COLO829 (cell line): ENCODE measurements around the gene AFF2.

Experiments
- DNase-seq: peaks from one replicate; pipeline ENCODE4 v3.0.0; 2012; ENCODE audit warnings: low spot score

Gene AFF2

DNA sequence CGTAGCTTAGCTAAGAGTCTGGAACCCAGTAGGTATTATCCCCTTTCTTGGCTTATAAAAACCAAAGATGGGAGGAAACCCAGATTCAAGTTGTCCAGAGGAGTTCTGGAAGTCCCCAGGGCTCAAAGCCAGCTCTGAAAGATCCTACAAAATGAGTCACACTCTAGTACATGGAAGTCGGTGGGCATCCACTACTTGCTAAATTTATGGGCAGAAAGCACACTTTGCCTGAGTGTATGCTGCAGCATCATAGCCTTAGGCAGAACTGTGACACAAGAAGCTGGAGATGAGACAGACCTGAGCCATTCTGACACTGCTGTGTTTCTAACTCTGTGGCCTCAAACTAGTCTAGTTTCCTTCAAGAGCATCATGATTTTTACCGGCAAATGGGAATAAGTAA, 429.3 kb downstream of the AFF2 start:
- no peak for DNase-seq

GRCh38 chrX:148930206-148930729, 429.9 kb downstream of the AFF2 start:
- DNase-seq = no peak

DNA sequence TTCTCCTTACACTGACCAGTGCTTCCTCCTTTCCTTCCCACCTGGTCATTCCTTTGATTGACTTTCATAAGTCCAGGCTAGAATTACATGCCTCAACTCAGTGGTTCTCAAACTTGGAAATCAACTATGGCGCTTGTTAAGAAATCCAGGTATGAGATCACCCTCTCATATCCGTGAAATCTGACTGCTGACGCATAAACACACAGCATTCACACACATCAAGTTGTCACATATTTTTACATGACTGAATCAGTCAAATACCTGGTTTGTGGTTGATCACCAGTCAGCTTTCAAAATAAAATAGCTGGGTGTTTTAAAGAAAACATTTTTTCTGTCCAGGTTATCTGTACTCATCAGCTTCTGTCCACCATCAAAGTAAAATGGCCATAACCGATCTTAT, 433.5 kb downstream of the AFF2 start:
- DNase-seq = no peak

GRCh38 chrX:148938348-148938747, 437.9 kb downstream of the AFF2 start:
- no peak for DNase-seq

DNA sequence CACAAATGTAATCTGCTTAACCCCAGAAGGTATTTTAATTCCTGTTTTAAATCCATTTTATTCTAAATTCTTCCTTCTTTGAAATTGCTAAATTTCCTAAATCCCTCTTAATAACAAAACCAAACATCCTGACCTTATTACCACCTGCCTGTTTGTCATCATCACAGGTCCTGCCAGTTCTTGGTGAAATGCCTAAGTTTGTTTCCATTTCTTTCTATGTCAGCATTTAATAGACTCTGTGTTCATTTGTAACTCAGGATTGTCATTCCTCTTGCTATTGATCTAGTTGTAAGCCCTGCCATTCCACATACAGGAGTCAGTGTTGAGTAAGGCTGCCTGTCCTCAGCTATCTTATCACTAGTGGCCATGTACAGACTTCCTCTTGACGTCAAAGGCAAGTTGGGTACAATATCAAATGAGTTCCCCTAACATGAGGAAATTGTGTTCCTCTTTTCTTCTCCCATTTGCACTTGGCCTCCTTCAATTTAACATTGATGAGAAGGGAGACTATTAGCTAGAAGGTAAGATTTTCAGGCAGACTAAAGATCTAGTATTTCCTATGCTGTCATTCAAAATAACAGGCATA, 440.1 kb downstream of the AFF2 start:
- DNase-seq = no peak

- no peak for DNase-seq
Measured at GRCh38 chrX:148942754-148943153, 442.3 kb downstream of the AFF2 start.

DNA sequence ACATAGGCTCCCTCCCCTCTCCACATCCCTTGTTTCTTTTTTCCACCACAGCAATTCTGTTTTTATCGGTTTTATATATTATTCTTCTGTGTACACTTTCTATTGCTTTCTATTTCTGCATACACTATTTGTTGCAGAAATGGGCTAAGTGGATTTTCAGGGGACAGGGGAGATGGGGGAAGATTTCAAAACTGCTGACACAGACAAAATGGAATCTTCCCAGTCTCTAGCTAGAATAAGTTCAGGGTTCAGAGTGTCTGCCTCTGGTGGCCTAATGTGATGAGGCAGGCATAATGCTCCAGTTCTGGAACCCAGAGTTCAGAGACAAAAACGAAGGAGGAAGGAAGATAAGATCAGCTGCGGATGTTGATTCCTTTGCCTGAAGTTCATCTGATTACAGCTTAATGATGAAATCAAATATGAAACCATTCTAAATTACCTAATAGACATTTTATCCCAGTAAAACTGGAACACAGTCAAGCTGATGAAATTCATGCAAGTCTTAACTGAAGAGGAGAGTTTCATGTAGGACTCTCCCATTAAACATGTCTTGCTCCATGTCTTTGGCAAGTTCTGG, 447.1 kb downstream of the AFF2 start:
- no peak for DNase-seq

DNA sequence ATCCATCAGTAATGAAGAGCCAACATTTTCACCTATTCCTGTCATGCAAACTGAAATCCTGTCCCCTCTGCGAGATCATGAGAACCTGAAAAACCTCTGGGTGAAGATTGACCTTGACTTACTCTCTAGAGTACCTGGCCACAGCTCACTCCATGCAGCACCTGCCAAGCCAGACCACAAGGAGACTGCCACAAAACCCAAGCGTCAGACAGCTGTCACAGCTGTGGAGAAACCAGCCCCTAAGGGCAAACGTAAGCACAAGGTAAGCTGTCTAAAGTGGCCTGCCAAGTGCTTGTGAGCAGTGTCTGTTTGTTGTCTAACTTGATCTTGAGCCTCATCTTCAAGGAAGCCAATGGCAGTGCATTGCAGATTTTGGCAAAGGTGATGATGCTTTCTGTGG, 455.9 kb downstream of the AFF2 start:
- no peak for DNase-seq

DNA sequence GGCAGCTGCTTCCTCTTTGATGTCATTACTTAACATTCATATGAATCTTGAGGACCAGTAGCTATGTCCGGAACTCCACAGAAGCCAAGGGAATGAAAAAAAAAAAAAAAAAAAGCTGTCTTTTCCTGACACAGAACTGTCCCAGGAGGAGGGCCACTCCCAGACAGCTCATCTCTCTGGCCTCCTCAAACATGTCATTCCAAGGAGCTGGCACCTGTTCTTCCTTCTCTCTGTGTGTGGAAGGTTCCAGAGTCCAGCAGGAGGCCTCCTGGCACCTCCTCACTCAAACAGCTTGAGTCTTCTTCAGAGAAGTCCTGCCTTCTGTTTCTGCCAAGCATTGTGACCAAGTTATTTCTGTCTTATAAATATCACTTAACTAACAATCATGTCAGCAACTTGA, 458.5 kb downstream of the AFF2 start:
- no peak for DNase-seq

GRCh38 chrX:148960060-148960459, 459.6 kb downstream of the AFF2 start:
- DNase-seq = no peak

GRCh38 chrX:148961985-148962384, 461.6 kb downstream of the AFF2 start:
- DNase-seq = no peak

DNA sequence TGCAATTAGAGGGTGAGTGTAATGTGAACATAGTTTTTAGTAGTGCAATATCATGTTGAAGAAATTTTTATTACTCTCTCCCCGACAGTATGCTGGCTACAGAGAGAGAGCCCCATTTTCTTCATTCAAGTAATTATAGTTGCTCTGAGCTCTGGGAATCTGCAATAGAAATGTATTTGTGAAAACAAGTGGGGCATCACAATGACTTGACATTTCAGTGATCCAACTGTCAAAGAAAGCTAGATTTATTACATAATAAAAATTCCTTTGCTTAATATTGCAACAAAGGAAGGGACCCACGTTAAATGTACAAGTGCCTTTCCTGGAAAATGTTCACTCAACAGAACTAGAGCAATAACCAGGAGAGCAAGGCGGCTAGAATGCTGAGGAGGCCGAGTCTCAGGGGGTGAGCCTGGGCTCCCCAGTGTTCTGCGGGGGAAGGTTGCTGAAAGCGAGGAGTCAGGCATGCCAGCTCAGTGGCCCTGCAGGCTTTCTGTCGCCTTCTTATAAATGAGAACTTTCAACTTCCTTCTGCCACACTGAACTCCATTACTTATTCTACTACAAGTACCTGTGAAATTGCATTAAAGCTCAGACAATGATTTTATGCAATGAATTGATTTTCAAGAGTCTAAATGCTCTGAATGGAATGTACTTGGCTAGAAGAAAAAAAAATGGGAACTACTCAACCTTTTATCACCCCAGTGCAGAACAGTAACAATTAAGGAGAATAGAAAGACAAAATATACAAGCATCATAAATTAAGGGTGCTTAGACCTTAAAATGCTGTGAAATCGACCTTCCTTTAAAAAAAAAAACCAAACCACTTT, 476.4 kb downstream of the AFF2 start:
- no peak for DNase-seq

- no peak for DNase-seq
Measured at GRCh38 chrX:148979786-148980185, 479.4 kb downstream of the AFF2 start.

DNA sequence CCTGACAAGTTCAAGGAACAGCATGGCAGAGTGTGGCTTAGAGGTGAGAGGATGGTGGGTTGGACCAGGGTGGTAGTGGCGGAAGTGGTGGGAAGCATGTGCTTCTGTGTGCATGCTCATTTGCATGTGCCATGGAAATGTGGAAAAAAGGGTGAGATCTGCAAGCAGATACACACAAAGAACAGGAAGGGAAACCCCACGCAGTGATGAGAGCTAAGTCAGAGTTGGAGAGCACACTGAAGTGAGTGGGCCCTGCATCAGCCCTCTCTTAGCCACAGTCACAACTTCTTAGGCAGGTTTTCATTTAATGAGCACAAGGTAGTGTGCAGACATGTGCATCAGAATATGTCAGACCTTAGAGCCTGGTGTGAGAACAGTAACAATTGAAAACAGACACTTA, 483.8 kb downstream of the AFF2 start:
- no peak for DNase-seq

DNA sequence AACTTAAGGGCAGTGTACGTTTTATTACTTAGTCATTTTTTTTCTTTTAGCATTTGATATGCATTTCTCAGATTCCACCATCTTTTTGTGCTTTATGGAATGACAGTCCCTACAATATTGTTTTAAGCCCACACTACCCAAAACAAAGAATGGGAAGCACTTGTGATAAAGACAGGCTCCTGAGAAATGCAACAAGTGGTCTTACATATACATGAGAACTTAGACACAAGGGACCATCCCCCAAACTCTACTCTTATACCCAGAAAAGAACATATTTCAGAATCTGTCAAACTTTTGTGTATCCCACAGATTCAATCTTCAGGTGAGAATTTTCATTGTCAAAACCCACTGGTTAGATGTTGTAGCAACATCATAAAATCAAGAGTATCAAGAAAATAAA, 491.1 kb downstream of the AFF2 start:
- DNase-seq = no peak

DNA sequence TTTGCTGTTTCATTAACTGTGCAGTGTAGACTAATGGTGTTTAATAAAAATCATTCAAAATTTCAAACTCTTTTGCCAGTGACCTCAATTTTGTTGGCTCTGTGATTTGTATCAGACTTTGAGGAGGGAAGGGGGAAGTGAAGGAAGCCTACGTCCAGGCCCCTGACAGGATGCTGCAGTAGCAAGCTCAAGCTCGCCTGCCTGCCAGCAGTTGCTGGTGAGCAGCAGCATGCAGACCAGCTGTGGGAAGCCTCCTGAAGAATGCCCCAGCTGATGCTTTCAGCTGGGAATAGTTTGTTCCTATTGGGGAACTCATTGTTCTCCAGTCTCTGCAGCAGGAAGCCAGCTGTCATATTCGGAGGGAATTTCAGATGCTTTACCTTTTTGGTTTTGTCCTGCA, 495.2 kb downstream of the AFF2 start:
- no peak for DNase-seq

DNA sequence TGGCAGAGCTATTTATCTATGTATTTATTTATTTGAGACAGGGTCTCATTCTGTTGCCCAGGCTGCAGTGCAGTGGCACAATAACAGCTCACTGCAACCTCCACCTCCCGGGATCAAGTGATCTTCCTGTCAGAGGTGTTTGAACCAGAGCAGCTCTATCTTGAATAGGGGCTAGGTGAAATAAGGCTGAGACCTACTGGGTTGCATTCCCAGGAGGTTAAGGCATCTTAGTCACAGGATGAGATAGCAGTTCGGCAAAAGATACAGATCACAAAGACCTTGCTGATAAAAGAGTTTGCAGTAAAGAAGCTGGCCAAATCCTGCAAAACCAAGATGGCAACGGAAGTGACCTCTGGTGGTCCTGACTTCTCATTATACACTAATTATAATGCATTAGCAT, 501.9 kb downstream of the AFF2 start:
- no peak for DNase-seq

DNA sequence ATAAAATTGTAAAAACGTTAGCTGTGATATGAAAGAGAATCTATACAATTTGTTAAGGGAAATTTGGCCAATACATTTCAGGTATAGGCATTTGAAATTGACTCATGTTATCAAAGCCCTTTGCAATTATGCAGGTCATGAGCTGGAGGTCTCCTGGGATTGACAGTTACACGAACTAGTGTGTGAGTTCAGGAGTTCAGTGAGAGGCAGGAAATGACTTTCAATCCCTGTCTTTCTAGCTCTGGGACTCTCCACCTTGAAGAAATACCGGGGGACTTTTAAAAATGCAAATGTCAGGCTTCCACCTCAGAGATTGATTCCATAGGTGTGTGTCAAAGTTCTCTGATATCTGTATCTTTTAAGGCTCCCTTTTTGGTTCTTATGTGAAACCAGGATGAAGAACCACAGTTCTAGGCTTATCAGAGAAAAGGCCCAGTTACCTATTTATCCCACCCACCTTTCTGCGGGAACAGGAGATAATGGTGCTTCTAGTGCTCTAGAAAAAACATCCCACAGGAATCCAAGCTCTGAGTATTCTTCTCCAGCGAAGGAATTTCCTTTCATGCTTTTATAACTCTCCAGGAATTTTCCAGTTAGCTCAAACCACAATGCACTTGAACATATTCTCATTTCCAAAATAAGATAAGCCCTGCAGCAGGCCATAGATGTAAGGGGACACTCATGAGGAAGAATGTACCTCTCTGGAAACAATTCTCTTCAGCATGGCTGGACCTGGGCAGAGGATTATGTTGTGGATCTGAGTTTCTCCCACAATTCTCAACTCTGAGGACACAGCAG, 503.6 kb downstream of the AFF2 start:
- no peak for DNase-seq

DNA sequence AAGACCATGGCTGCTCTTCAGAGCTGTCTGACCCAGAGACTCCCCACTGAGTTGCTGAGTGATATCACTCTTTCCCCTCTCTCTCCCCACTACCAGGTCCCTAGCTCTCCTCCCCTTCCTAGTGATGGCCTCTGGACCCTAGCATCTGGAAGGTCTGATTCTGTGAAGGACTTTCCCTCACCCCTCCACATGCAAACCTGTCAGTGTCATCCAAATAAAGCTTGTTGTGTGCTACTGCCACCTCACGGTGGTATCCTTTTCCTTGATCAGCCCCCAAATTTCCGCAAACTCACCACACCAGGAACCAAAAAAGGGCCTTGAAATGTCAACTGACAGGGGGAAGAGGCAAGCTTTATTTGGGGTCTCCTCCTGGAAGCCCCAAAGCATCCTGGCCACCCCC, 504.5 kb downstream of the AFF2 start:
- DNase-seq = no peak

DNA sequence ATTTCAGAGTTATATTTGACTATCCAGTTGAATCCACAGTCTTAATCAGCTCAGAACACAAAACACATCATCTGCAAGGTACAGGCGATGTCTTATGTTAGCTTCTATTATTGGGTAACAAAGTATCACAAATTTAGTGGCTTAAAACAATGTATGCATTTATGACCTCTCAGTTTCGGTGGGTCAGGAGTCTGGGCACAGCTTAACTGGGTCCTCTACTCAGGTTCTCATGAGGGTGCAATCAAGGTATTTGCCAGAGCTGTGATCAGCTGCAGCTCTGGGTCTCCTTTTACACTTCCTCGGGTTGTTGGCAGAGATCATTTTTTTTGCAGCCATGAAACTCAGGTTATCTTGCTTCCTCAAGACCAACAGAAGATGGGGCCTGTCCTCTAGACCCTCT, 505.8 kb downstream of the AFF2 start:
- DNase-seq = no peak

DNA sequence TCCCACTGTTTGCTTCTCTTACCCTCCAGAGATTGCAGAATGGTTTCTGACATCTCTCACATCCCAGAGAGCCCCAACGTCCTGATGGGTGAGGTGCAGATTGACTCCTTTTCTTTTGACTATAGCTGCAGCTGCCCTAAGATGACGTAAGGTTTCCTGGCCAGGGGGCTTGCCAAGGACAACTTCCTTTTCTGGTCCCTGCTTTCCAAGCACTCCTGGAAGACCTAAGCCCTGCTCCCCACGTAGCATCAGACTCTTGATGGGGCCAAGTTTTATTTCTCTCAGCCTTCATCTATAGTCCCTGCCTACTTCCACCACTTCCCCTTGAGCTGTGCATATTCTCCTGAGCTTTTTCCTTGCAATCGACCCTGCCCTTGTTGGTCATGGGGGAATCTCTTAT, 507.0 kb downstream of the AFF2 start:
- no peak for DNase-seq

GRCh38 chrX:149010013-149010852, 509.8 kb downstream of the AFF2 start:
- no peak for DNase-seq
